PFSK-1 (cell line): ENCODE measurements around the gene IL37.

Experiments used
- FOXP2 ChIP-seq: optimal IDR thresholded peaks from 2 replicates; pipeline ENCODE3; 2011; ENCODE audit warnings: borderline replicate concordance, control low read depth, inconsistent platforms; ENCODE audit not compliant: insufficient read depth; ENCODE audit errors: extremely low read length, extremely low read depth
- POLR2AphosphoS5 ChIP-seq: IDR thresholded peaks from 2 replicates; pipeline ENCODE4 v1.6.1; 2012; ENCODE audit warnings: low read depth, mild to moderate bottlenecking, control low read depth, low read length, moderate library complexity
- REST ChIP-seq, 2 experiments: IDR thresholded peaks; 2 replicates each; pipeline versions ENCODE4 v1.6.1 to v1.8.0; 2011 to 2012; ENCODE audit warnings: low read depth in 2 of 2, low read length in 2 of 2, control low read depth in 1 of 2, inconsistent platforms in 1 of 2, mild to moderate bottlenecking in 1 of 2, moderate library complexity in 1 of 2; ENCODE audit not compliant: insufficient read depth in 1 of 2
- SIN3A ChIP-seq: IDR thresholded peaks from 2 replicates; pipeline ENCODE4 v1.6.1; 2012; ENCODE audit warnings: mild to moderate bottlenecking, low read length, moderate library complexity, borderline replicate concordance; ENCODE audit not compliant: insufficient read depth
- TAF1 ChIP-seq: IDR thresholded peaks from 2 replicates; pipeline ENCODE4 v1.6.1; 2012; ENCODE audit warnings: low read length, control low read depth, borderline replicate concordance; ENCODE audit not compliant: insufficient read depth

GRCh38 chr2:112933261-112933660, 22.3 kb downstream of the IL37 start:
- TF ChIP-seq FOXP2 (no peak), POLR2AphosphoS5 (no peak), SIN3A (no peak), TAF1 (no peak), REST (IDR thresholded peaks at IDR 0.05; ENCODE audit: insufficient read depth in 1 of 2, low read depth in 2 of 2, low read length in 2 of 2) (no peak)
